HEK293 (cell line): Measurements from ENCODE around the gene AKT2.

Experiments
- TSHZ1 ChIP-seq: fragments of 450-650 bp; formaldehyde crosslinking; IDR thresholded peaks from 2 replicates; pipeline ENCODE4 v1.5.1; 2016; ENCODE audit warnings: missing biosample characterization, missing genetic modification characterization, borderline replicate concordance
- ZFHX2 ChIP-seq: fragments of 450-650 bp; formaldehyde crosslinking; conservative IDR thresholded peaks from 2 replicates; pipeline ENCODE4 v1.5.1; 2016; ENCODE audit warnings: missing biosample characterization, missing genetic modification characterization
- ZFP37 ChIP-seq: fragments of 450-650 bp; formaldehyde crosslinking; IDR thresholded peaks from 2 replicates; pipeline ENCODE4 v1.5.1; 2016; ENCODE audit warnings: missing biosample characterization, missing genetic modification characterization
- ZNF133 ChIP-seq: fragments of 450-650 bp; formaldehyde crosslinking; IDR thresholded peaks from 2 replicates; pipeline ENCODE4 v1.5.1; 2016; ENCODE audit warnings: missing biosample characterization, missing genetic modification characterization
- ZNF274 ChIP-seq, 2 experiments: fragments of 200-500 bp in 1 of 2; fragments of 450-650 bp in 1 of 2; sonication (Bioruptor generic) in 1 of 2; formaldehyde crosslinking in 1 of 2; IDR thresholded peaks; 2 replicates each; pipeline versions ENCODE4 v1.5.1 to v1.6.1; 2014 to 2016; ENCODE audit warnings: borderline replicate concordance in 1 of 2, inconsistent platforms in 1 of 2, low read length in 1 of 2, missing biosample characterization in 1 of 2, missing genetic modification characterization in 1 of 2
- ZNF366 ChIP-seq: fragments of 450-650 bp; formaldehyde crosslinking; conservative IDR thresholded peaks from 2 replicates; pipeline ENCODE4 v1.5.1; 2016; ENCODE audit warnings: missing biosample characterization, missing genetic modification characterization
- ZNF510 ChIP-seq: fragments of 450-650 bp; formaldehyde crosslinking; IDR thresholded peaks from 2 replicates; pipeline ENCODE4 v1.5.1; 2018; ENCODE audit warnings: mild to moderate bottlenecking, missing genetic modification characterization, missing biosample characterization; ENCODE audit not compliant: insufficient replicate concordance
- ZNF530 ChIP-seq: fragments of 450-650 bp; formaldehyde crosslinking; IDR thresholded peaks from 2 replicates; pipeline ENCODE4 v1.5.1; 2016; ENCODE audit warnings: low read depth, missing biosample characterization, missing genetic modification characterization
- ZNF692 ChIP-seq: fragments of 450-650 bp; formaldehyde crosslinking; IDR thresholded peaks from 2 replicates; pipeline ENCODE4 v1.5.1; 2016; ENCODE audit warnings: missing biosample characterization, missing genetic modification characterization
- ZNF777 ChIP-seq: fragments of 450-650 bp; formaldehyde crosslinking; IDR thresholded peaks from 2 replicates; pipeline ENCODE4 v1.5.1; 2017; ENCODE audit warnings: missing biosample characterization, missing genetic modification characterization, borderline replicate concordance
- ZNF792 ChIP-seq: fragments of 450-650 bp; formaldehyde crosslinking; IDR thresholded peaks from 2 replicates; pipeline ENCODE4 v1.5.1; 2016; ENCODE audit warnings: missing biosample characterization, missing genetic modification characterization
- TF ChIP-seq, protein P1 (sequence below): fragments of 450-650 bp; formaldehyde crosslinking; IDR thresholded peaks from 2 replicates; pipeline ENCODE4 v1.5.1; 2016; ENCODE audit warnings: missing biosample characterization, missing genetic modification characterization
- TF ChIP-seq, protein P2 (sequence below): sonication (generic); formaldehyde crosslinking; IDR thresholded peaks from 2 replicates; pipeline ENCODE4 v1.8.1; 2022; ENCODE audit warnings: mild to moderate bottlenecking, moderate library complexity, missing genetic modification reagents
- TF ChIP-seq, protein P3 (sequence below): fragments of 450-650 bp; formaldehyde crosslinking; IDR thresholded peaks from 2 replicates; pipeline ENCODE4 v1.5.1; 2016; ENCODE audit warnings: missing biosample characterization, missing genetic modification characterization

GRCh38 chr19:40208602-40209001 is 76.5 kb downstream of the AKT2 start:
- TF ChIP-seq ZFHX2 (no peak), ZNF792 (tag by site-specific recombination) (no peak), ZFP37 (tag by site-specific recombination) (no peak), ZNF530 (tag by site-specific recombination) (no peak), TSHZ1 (tag by site-specific recombination) (no peak), ZNF274 (IDR thresholded peaks at IDR 0.05; ENCODE audit: low read length) (no peak), ZNF274 (tag by site-specific recombination; IDR thresholded peaks at IDR 0.05; ENCODE audit: borderline replicate concordance) (no peak), ZNF777 (tag by site-specific recombination) (no peak), ZNF510 (tag by site-specific recombination) (no peak), ZNF692 (tag by site-specific recombination) (no peak), ZNF366 (tag by site-specific recombination) (no peak), ZNF133 (tag by site-specific recombination) (no peak)
- TF ChIP-seq, protein P1, sequence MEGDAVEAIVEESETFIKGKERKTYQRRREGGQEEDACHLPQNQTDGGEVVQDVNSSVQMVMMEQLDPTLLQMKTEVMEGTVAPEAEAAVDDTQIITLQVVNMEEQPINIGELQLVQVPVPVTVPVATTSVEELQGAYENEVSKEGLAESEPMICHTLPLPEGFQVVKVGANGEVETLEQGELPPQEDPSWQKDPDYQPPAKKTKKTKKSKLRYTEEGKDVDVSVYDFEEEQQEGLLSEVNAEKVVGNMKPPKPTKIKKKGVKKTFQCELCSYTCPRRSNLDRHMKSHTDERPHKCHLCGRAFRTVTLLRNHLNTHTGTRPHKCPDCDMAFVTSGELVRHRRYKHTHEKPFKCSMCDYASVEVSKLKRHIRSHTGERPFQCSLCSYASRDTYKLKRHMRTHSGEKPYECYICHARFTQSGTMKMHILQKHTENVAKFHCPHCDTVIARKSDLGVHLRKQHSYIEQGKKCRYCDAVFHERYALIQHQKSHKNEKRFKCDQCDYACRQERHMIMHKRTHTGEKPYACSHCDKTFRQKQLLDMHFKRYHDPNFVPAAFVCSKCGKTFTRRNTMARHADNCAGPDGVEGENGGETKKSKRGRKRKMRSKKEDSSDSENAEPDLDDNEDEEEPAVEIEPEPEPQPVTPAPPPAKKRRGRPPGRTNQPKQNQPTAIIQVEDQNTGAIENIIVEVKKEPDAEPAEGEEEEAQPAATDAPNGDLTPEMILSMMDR (tag by site-specific recombination), result no peak
- TF ChIP-seq, protein P2, sequence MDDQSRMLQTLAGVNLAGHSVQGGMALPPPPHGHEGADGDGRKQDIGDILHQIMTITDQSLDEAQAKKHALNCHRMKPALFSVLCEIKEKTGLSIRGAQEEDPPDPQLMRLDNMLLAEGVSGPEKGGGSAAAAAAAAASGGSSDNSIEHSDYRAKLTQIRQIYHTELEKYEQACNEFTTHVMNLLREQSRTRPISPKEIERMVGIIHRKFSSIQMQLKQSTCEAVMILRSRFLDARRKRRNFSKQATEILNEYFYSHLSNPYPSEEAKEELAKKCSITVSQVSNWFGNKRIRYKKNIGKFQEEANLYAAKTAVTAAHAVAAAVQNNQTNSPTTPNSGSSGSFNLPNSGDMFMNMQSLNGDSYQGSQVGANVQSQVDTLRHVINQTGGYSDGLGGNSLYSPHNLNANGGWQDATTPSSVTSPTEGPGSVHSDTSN (CRISPR knock-in tag), result no peak
- TF ChIP-seq, protein P3, sequence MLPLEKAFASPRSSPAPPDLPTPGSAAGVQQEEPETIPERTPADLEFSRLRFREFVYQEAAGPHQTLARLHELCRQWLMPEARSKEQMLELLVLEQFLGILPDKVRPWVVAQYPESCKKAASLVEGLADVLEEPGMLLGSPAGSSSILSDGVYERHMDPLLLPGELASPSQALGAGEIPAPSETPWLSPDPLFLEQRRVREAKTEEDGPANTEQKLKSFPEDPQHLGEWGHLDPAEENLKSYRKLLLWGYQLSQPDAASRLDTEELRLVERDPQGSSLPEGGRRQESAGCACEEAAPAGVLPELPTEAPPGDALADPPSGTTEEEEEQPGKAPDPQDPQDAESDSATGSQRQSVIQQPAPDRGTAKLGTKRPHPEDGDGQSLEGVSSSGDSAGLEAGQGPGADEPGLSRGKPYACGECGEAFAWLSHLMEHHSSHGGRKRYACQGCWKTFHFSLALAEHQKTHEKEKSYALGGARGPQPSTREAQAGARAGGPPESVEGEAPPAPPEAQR, result no peak
